Measurements from ENCODE around the gene COPE.

GRCh38 chr19:18895824-18896341, 23.3 kb downstream of the COPE start, which contains the start of gene CERS1:
- TF ChIP-seq EP300 (IDR thresholded peaks at IDR 0.05) (no peak), POLR2AphosphoS5 (IDR thresholded peaks at IDR 0.05) (no peak)
